ENCODE results near the gene NPLOC4. TPM values are rescaled to one million over a fixed set of nuclear protein-coding genes. Genes with fewer than 3 reads are reported as not detected.

Gene NPLOC4
- total RNA-seq, 1 experiment from 2014 or later = 146 TPM

- Mint-ChIP-seq H3K4me3 (ENCODE audit: low read depth, unreplicated experiment) (peak within 1 kb of the TSS; percentile 92), H3K27ac (ENCODE audit: unreplicated experiment) (peak within 1 kb of the TSS; percentile 85), H3K9me3 (ENCODE audit: low read depth, unreplicated experiment) (no peaks in the 10 kb centered on the region), H3K27me3 (ENCODE audit: unreplicated experiment) (no peaks in the 10 kb centered on the region), H3K4me1 (ENCODE audit: low read depth, unreplicated experiment) (peaks cover 18% of the 10 kb centered on the region), H3K36me3 (ENCODE audit: insufficient read depth, unreplicated experiment) (peaks cover 94% of the 10 kb centered on the region)
- intact Hi-C loops (cut with micrococcal nuclease; ENCODE audit: unreplicated experiment) = loop anchor here (2.0 kb wide), 1 partner anchor 48 kb away; no protein-coding TSS in a partner anchor
- CTCF ChIA-PET = interaction anchor here (0.6 to 1.8 kb wide), 6 partner anchors 9 to 192 kb away, joined by 3 to 10 read pairs (median 3); no protein-coding TSS in a partner anchor
- no TSS peak for BruUV-seq (replicated peaks)
- no peak for TF ChIP-seq CTCF (IDR thresholded peaks at IDR 0.05; ENCODE audit: unreplicated experiment)
- peak; percentile 90 for DNase-seq
Measured at GRCh38 chr17:81552244-81553017, 84.5 kb downstream of the NPLOC4 start, which contains the start of gene FAAP100. FAAP100 (minus strand) TSS chr17:81552353; CDS start chr17:81552330, 23 bp downstream.

GRCh38 chr17:81551458-81552243 lies 85.3 kb downstream of the NPLOC4 start:
- Mint-ChIP-seq H3K27me3 (ENCODE audit: unreplicated experiment) (no peaks in the 10 kb centered on the region), H3K4me1 (ENCODE audit: low read depth, unreplicated experiment) (peaks cover 12% of the 10 kb centered on the region), H3K4me3 (ENCODE audit: low read depth, unreplicated experiment) (peak overlapping the region; percentile 92), H3K27ac (ENCODE audit: unreplicated experiment) (peak overlapping the region; percentile 85), H3K36me3 (ENCODE audit: insufficient read depth, unreplicated experiment) (peaks cover 94% of the 10 kb centered on the region), H3K9me3 (ENCODE audit: low read depth, unreplicated experiment) (no peaks in the 10 kb centered on the region)
- intact Hi-C loops (cut with micrococcal nuclease; ENCODE audit: unreplicated experiment) = loop anchor here (2.0 kb wide), 1 partner anchor 49 kb away; no protein-coding TSS in a partner anchor
- CTCF ChIA-PET = interaction anchor here (0.6 to 1.8 kb wide), 3 partner anchors 14 to 191 kb away, joined by 3 to 10 read pairs (median 3); no protein-coding TSS in a partner anchor
- DNase-seq = peak; percentile 32
- TF ChIP-seq CTCF (IDR thresholded peaks at IDR 0.05; ENCODE audit: unreplicated experiment) = no peak
- BruUV-seq (replicated peaks) = no TSS peak

DNA sequence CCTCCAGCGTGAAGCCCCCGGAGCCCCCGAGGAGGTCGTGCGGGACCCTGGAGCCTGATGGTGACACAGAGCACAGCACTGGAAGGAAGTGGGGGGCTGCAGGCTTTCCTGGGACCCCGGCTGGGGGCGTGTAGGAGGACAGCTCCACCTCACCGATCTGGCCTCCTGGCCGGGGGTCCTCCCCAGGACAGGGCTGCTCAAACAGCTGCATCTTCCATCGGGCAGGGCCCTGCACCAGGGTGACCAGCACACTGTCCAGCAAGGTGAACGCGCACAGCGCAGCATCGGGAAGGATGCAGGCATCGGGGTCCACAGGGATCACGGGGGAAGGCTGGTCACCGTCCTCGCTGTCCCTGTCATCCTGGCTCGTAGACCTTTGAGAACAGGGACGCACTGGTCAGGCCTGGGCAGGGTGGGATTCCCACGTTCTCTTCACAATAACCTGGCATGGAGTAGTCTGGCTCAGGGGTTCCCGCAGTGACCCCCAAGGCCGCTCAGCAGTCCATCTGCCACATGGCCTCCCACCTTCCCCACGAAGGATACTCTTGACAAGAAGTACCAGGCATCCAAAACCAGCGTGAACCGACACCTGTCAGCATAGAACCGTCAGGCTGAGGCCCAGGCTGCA lies 86.0 kb downstream of the NPLOC4 start:
- BruUV-seq (replicated peaks) = TSS peak; percentile 25
- TF ChIP-seq CTCF (IDR thresholded peaks at IDR 0.05; ENCODE audit: unreplicated experiment) = no peak
- CTCF ChIA-PET = interaction anchor here (1.8 kb wide), 1 partner anchor 15 kb away, joined by 10 read pairs; no protein-coding TSS in a partner anchor
- H3K27ac Mint-ChIP-seq (ENCODE audit: unreplicated experiment) = peak overlapping the region; percentile 85
- intact Hi-C loops (cut with micrococcal nuclease; ENCODE audit: unreplicated experiment) = no loop called here
- no peaks in the 10 kb centered on the region for H3K27me3 Mint-ChIP-seq (ENCODE audit: unreplicated experiment)
- DNase-seq = no peak
- H3K4me3 Mint-ChIP-seq (ENCODE audit: low read depth, unreplicated experiment) = peak overlapping the region; percentile 92
- no peaks in the 10 kb centered on the region for H3K9me3 Mint-ChIP-seq (ENCODE audit: low read depth, unreplicated experiment)
- H3K36me3 Mint-ChIP-seq (ENCODE audit: insufficient read depth, unreplicated experiment) = peaks cover 94% of the 10 kb centered on the region
- peaks cover 12% of the 10 kb centered on the region for H3K4me1 Mint-ChIP-seq (ENCODE audit: low read depth, unreplicated experiment)

DNA sequence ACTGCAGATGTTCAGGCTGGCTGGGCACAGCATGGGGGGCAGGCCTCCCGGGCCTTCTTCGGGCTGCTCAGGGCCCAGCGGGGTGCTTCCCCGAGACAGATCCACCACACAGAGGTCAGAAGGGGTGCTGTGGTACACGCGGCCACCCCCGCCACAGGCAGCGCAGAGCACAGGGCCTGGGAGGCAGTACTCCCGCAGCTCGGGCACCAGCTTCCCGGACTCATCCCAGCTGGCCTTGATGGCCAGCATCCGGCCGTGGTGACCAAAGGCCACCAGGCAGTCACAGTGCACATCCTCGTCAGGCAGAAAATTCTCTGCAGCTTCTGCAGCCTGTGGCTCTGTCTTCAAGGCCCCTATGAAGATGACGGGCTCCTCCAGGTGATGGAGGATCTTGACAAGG lies 86.6 kb downstream of the NPLOC4 start:
- Mint-ChIP-seq H3K36me3 (ENCODE audit: insufficient read depth, unreplicated experiment) (peaks cover 89% of the 10 kb centered on the region), H3K27ac (ENCODE audit: unreplicated experiment) (no peak overlapping the region), H3K27me3 (ENCODE audit: unreplicated experiment) (no peaks in the 10 kb centered on the region), H3K4me3 (ENCODE audit: low read depth, unreplicated experiment) (peak overlapping the region; percentile 92), H3K9me3 (ENCODE audit: low read depth, unreplicated experiment) (no peaks in the 10 kb centered on the region), H3K4me1 (ENCODE audit: low read depth, unreplicated experiment) (peaks cover 12% of the 10 kb centered on the region)
- CTCF ChIA-PET = no interaction called here
- DNase-seq = no peak
- no peak for TF ChIP-seq CTCF (IDR thresholded peaks at IDR 0.05; ENCODE audit: unreplicated experiment)
- intact Hi-C loops (cut with micrococcal nuclease; ENCODE audit: unreplicated experiment) = no loop called here
- BruUV-seq (replicated peaks) = no TSS peak
